ENCODE data around the gene TBP. TPM values are rescaled to one million over a fixed set of nuclear protein-coding genes. Genes with fewer than 3 reads are reported as not detected.
A peak's percentile ranks its signal among the peaks of the same experiment; 100 is the strongest.

Gene TBP
- total and polyA plus RNA-seq, 2 of the 13 experiments (the other 11 are each of a cell fraction or from before 2014, with no cell fraction given), result 21.7 to 28.1 TPM

DNA sequence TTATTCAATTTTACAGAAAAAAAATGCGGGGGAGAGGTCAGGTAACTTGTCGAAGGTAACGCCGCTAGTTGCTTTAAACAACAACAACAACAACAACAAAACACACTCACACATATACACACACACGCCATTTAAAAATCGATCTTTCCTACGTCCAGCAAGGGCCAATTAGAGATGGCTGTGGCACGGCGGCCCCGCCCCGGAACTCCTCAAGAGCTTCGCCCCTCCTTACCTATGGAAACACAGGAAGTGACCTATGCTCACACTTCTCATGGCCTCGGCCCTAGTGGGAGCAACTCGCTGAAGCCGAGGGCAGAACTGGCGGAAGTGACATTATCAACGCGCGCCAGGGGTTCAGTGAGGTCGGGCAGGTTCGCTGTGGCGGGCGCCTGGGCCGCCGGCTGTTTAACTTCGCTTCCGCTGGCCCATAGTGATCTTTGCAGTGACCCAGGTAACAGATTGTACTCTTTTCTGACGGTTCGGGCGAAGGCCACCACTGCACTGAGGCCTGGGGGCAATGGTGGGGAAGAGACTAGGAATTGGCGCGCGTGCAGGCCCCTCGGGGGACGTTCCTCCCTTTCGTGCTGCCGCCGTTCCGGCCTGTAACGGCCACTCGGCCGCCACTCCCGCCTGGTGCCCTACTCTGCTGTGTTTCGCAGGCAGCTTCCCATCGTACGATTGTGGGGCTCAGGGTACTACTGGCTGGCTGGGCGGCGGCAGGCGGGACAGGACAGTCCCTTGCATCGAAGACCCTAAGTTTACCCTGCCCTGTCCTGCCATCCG is at the start of gene TBP (continued):
- TF ChIP-seq EED (CRISPR knock-in tag; IDR thresholded peaks at IDR 0.05), result no peak; the same call in 1 of the 2 replicates
- peak; percentile 97 for TF ChIP-seq ZNF335 (CRISPR knock-in tag; IDR thresholded peaks at IDR 0.05)
- TF ChIP-seq, protein P1, sequence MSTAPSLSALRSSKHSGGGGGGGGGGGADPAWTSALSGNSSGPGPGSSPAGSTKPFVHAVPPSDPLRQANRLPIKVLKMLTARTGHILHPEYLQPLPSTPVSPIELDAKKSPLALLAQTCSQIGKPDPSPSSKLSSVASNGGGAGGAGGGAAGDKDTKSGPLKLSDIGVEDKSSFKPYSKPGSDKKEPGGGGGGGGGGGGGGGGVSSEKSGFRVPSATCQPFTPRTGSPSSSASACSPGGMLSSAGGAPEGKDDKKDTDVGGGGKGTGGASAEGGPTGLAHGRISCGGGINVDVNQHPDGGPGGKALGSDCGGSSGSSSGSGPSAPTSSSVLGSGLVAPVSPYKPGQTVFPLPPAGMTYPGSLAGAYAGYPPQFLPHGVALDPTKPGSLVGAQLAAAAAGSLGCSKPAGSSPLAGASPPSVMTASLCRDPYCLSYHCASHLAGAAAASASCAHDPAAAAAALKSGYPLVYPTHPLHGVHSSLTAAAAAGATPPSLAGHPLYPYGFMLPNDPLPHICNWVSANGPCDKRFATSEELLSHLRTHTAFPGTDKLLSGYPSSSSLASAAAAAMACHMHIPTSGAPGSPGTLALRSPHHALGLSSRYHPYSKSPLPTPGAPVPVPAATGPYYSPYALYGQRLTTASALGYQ (CRISPR knock-in tag; IDR thresholded peaks at IDR 0.05), result no peak; the same call in 1 of the 2 replicates
- TF ChIP-seq ZNF850 (CRISPR knock-in tag; conservative IDR thresholded peaks at IDR 0.05), result no peak
- TF ChIP-seq, protein P2, sequence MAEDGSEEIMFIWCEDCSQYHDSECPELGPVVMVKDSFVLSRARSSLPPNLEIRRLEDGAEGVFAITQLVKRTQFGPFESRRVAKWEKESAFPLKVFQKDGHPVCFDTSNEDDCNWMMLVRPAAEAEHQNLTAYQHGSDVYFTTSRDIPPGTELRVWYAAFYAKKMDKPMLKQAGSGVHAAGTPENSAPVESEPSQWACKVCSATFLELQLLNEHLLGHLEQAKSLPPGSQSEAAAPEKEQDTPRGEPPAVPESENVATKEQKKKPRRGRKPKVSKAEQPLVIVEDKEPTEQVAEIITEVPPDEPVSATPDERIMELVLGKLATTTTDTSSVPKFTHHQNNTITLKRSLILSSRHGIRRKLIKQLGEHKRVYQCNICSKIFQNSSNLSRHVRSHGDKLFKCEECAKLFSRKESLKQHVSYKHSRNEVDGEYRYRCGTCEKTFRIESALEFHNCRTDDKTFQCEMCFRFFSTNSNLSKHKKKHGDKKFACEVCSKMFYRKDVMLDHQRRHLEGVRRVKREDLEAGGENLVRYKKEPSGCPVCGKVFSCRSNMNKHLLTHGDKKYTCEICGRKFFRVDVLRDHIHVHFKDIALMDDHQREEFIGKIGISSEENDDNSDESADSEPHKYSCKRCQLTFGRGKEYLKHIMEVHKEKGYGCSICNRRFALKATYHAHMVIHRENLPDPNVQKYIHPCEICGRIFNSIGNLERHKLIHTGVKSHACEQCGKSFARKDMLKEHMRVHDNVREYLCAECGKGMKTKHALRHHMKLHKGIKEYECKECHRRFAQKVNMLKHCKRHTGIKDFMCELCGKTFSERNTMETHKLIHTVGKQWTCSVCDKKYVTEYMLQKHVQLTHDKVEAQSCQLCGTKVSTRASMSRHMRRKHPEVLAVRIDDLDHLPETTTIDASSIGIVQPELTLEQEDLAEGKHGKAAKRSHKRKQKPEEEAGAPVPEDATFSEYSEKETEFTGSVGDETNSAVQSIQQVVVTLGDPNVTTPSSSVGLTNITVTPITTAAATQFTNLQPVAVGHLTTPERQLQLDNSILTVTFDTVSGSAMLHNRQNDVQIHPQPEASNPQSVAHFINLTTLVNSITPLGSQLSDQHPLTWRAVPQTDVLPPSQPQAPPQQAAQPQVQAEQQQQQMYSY (CRISPR knock-in tag; IDR thresholded peaks at IDR 0.05), result no peak
- TF ChIP-seq, protein P3, sequence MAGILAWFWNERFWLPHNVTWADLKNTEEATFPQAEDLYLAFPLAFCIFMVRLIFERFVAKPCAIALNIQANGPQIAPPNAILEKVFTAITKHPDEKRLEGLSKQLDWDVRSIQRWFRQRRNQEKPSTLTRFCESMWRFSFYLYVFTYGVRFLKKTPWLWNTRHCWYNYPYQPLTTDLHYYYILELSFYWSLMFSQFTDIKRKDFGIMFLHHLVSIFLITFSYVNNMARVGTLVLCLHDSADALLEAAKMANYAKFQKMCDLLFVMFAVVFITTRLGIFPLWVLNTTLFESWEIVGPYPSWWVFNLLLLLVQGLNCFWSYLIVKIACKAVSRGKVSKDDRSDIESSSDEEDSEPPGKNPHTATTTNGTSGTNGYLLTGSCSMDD (CRISPR knock-in tag; IDR thresholded peaks at IDR 0.05), result no peak
- TF ChIP-seq TSC22D2 (CRISPR knock-in tag; IDR thresholded peaks at IDR 0.05; ENCODE audit: borderline replicate concordance), result 0 out of 2 replicates have a peak, but pooled peaks have one; percentile 63
- no peak for TF ChIP-seq ZNF672 (CRISPR knock-in tag; IDR thresholded peaks at IDR 0.05)
- no peak for TF ChIP-seq U2AF2 (IDR thresholded peaks at IDR 0.05; ENCODE audit: low read depth, low read length)
- no peak for TF ChIP-seq ISX (CRISPR knock-in tag; conservative IDR thresholded peaks at IDR 0.05)
- TF ChIP-seq ZNF713 (CRISPR knock-in tag; IDR thresholded peaks at IDR 0.05), result no peak
- TF ChIP-seq ZC3H13 (CRISPR knock-in tag; IDR thresholded peaks at IDR 0.05), result peak; percentile 70; the same call in 1 of the 2 replicates
- no peak for TF ChIP-seq PLRG1 (conservative IDR thresholded peaks at IDR 0.05)
- peak; percentile 71 for TF ChIP-seq TARDBP (CRISPR knock-in tag; IDR thresholded peaks at IDR 0.05)
- peak; percentile 99 for TF ChIP-seq PPARG (CRISPR knock-in tag; conservative IDR thresholded peaks at IDR 0.05)
- TF ChIP-seq, protein P4, sequence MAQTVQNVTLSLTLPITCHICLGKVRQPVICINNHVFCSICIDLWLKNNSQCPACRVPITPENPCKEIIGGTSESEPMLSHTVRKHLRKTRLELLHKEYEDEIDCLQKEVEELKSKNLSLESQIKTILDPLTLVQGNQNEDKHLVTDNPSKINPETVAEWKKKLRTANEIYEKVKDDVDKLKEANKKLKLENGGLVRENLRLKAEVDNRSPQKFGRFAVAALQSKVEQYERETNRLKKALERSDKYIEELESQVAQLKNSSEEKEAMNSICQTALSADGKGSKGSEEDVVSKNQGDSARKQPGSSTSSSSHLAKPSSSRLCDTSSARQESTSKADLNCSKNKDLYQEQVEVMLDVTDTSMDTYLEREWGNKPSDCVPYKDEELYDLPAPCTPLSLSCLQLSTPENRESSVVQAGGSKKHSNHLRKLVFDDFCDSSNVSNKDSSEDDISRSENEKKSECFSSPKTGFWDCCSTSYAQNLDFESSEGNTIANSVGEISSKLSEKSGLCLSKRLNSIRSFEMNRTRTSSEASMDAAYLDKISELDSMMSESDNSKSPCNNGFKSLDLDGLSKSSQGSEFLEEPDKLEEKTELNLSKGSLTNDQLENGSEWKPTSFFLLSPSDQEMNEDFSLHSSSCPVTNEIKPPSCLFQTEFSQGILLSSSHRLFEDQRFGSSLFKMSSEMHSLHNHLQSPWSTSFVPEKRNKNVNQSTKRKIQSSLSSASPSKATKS (CRISPR knock-in tag; IDR thresholded peaks at IDR 0.05), result 0 out of 2 replicates have a peak, but pooled peaks have one; percentile 87
- TF ChIP-seq ARNT2 (CRISPR knock-in tag; IDR thresholded peaks at IDR 0.05; ENCODE audit: low read depth), result peak; percentile 52
- TF ChIP-seq ZNF629 (CRISPR knock-in tag; conservative IDR thresholded peaks at IDR 0.05), result 0 out of 2 replicates have a peak, but pooled peaks have one; percentile 38
- no peak for TF ChIP-seq ZNF354B (CRISPR knock-in tag; IDR thresholded peaks at IDR 0.05)
- TF ChIP-seq BHLHE40 (IDR thresholded peaks at IDR 0.05; ENCODE audit: low read length), result peak; percentile 67
- TF ChIP-seq SOX5 (CRISPR knock-in tag; IDR thresholded peaks at IDR 0.05; ENCODE audit: borderline replicate concordance), result no peak
- TF ChIP-seq GZF1 (CRISPR knock-in tag; IDR thresholded peaks at IDR 0.05), result no peak
- TF ChIP-seq SRF (IDR thresholded peaks at IDR 0.05; ENCODE audit: low read depth, low read length), result peak; percentile 75

Measured in HepG2 (cell line).